RCC 7860 (cell line): ENCODE data around the gene STMN1.

Experiments
- DNase-seq: peaks from one replicate; pipeline ENCODE4 v3.0.0-alpha.2; 2015; ENCODE audit warnings: low spot score
- FAIRE-seq: peaks from 2 replicates; lab custom pipeline; 2012; peaks lifted over from hg19 to GRCh38; lab: Jason Lieb, UNC

STMN1 gene

GRCh38 chr1:25922056-25922970, 16.1 kb upstream of the STMN1 start:
- no peak for DNase-seq
- FAIRE-seq = no peak

GRCh38 chr1:25918615-25919014, 12.4 kb upstream of the STMN1 start:
- no peak for FAIRE-seq
- DNase-seq = no peak

GRCh38 chr1:25917996-25918395, 11.8 kb upstream of the STMN1 start:
- no peak for FAIRE-seq
- DNase-seq = no peak

GRCh38 chr1:25916460-25916859, 10.2 kb upstream of the STMN1 start:
- FAIRE-seq (no peak), DNase-seq (no peak)

GRCh38 chr1:25914074-25914995, 8.1 kb upstream of the STMN1 start:
- no peak for FAIRE-seq

DNA sequence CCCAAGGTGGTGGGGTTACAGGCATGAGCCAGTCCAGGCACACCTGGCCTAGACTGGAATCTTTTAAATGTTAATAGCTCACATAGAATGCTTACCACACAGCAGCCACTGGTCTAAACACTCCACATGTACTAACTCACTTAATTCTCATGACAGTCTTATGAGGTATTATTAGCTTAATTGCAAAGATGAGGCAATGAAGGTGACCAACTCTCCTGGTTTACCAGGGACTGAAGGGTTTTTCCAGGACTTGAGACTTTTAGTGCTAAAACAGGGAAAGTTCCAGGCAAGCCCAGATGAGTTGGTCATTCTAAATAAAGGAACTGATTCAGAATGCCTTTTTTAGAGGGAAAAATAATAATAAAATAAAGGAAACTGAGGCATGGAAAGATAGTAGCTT, 7.0 kb upstream of the STMN1 start:
- no peak for FAIRE-seq

More at GRCh38 chr1:25914074-25914995, 8.1 kb upstream of the STMN1 start:
- DNase-seq = no peak

GRCh38 chr1:25912076-25912831, 6.0 kb upstream of the STMN1 start:
- DNase-seq = peak; percentile 78
- no peak for FAIRE-seq

More for the DNA sequence above, 7.0 kb upstream of the STMN1 start:
- no peak for DNase-seq

DNA sequence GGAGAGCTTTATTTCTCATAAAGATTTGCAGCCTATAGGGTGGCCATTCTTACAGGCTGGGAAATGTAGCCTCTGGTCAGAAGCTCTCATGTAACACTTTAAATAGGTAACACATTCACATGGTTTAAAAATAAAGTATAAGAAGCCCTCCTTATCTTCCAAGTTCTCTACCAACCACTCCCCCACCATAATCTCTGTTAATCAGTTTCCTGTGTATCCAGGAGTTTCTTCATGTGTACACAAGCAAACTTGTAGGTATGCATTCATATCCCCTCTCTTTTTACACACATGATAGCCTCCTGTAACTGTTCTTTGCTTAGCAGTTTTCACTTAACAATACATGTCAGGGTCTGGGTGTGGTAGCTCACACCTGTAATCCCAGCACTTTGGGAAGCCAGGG, 4.9 kb upstream of the STMN1 start:
- no peak for FAIRE-seq
- DNase-seq = no peak

GRCh38 chr1:25909040-25909439, 2.8 kb upstream of the STMN1 start:
- DNase-seq = no peak
- FAIRE-seq = no peak

DNA sequence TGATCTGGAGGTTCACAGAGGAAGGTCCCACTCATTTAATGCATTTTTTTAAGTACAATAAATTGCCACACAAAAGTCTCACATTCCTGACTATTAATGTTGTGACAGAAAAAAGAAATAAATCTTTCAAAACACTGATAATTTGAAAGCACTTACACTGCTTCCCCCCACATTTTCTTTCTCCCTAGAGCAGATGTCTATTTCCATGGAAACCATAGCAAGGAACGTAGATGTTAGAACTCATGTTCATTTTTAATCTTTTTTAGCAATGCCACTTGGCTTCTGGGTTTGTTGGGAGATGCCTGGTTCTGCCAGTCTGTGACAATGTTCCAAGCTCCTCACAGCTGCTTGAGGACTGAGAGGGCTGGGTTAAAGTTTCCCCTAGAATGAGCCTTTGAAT, 1.9 kb upstream of the STMN1 start:
- DNase-seq = no peak
- FAIRE-seq = no peak

DNA sequence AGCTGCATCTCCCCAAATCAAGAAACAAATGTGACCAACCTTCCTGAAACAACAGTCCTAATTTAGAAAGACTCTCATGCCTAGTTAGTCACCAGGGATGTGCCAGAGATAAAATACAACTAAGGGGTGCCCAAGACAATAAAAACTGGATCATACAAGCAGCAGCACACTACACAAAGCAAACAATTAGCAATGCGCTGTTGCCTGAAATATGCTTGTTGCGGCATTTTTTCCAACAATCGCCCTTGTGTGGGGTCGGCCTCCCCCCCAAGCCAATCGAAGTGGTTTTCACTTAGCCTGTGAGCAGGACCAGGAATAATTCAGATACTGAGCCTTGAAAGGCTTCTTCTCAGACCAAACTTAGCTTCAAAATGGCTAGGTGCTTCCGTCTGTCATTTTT, 1.4 kb upstream of the STMN1 start:
- FAIRE-seq = no peak
- DNase-seq = no peak

- DNase-seq = no peak
- no peak for FAIRE-seq
Observed at GRCh38 chr1:25906644-25907300, 553 bp upstream of the STMN1 start.

- peak; percentile 66 for FAIRE-seq
- DNase-seq = peak; percentile 79
Observed at GRCh38 chr1:25904943-25905679, 1.1 kb downstream of the STMN1 start.

GRCh38 chr1:25903986-25904385, 2.2 kb downstream of the STMN1 start:
- DNase-seq (no peak), FAIRE-seq (no peak)

- DNase-seq = no peak
- no peak for FAIRE-seq
Observed at GRCh38 chr1:25902462-25902861, 3.8 kb downstream of the STMN1 start.

DNA sequence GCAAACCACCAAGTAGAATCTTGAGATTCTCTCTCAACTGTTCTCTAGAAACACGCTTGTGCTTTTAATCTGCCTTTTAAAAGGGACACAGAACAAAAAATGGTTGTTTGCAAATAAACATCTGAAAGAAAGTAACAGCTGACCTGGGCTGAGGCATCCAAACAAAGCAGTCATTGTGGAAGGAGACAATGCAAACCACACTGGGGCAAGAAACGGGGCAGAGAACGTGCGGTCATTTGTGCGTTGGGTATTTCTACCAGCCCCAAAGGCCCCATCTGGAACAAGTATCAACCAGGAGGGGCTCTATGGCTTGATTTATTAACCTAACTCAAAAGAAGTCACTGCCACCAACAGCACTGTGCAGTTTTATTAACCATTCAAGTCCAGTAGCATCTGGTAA, 6.0 kb downstream of the STMN1 start:
- DNase-seq (no peak), FAIRE-seq (no peak)

DNA sequence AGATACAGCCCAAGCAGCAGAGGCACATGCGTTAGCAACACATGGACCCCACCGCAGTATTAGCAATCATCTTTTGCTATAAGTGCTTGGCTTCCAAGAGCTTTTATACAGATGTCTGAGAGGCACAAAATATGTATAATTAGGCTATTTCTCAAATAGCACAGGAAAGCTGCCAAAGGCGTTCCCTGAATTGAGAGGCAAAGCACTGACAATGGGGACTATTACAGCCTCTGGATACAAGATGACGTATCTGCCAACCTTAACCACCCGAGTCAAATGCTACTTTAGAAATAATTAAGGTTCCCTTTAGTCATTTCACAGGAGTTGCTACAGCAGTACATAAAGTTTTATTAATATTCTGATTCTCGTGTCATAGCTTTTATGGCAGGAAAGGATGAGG, 6.4 kb downstream of the STMN1 start:
- DNase-seq (no peak), FAIRE-seq (no peak)

GRCh38 chr1:25898223-25899015, 7.8 kb downstream of the STMN1 start:
- DNase-seq = no peak
- no peak for FAIRE-seq

DNA sequence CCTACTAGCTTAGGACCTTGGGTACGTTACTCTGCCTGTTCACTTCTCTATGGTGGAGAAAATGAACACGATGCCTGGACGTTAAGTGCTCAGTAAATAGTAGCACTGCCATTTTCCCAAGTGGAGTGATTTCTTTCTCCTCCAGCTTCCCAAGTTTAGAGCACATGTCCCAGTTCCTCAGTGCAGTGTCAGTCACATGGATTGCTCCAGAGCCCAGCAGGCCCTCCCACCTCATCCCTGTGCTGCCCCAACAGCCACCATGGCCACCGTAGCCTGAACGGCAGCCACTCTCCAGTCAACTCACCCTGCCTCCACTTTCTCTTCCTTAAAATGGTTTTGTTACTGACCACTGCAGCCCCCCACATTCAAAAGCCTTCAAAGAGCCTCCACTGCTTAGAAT, 8.5 kb downstream of the STMN1 start:
- no peak for DNase-seq
- FAIRE-seq = no peak
